Astrocyte (in vitro differentiated cells and primary cell): ENCODE results near the gene INHBC. TPM values are rescaled to one million over a fixed set of nuclear protein-coding genes. Genes with fewer than 3 reads are reported as not detected.

Source experiments
- DNase-seq: peaks from one replicate; pipeline ENCODE4 v3.0.0-alpha.2; 2010; ENCODE audit warnings: low read depth
- FAIRE-seq: peaks from 2 replicates; lab custom pipeline; 2011; peaks lifted over from hg19 to GRCh38; lab: Jason Lieb, UNC
- H2AFZ ChIP-seq: 2 replicates; pipeline ENCODE4 v1.6.0; 2012; ENCODE audit warnings: low read depth, low read length, inconsistent platforms
- H3K27ac ChIP-seq: 2 replicates; pipeline ENCODE4 v1.5.1; 2011; ENCODE audit warnings: low read depth, low read length, inconsistent platforms
- H3K27me3 ChIP-seq: 2 replicates; pipeline ENCODE4 v1.6.0; 2011; ENCODE audit warnings: low read length, inconsistent platforms; ENCODE audit not compliant: insufficient read depth
- H3K36me3 ChIP-seq: 2 replicates; pipeline ENCODE4 v1.5.1; 2011; ENCODE audit warnings: low read length, inconsistent platforms; ENCODE audit not compliant: insufficient read depth
- H3K4me1 ChIP-seq: 2 replicates; pipeline ENCODE4 v1.5.1; 2011; ENCODE audit warnings: low read length, inconsistent platforms; ENCODE audit not compliant: insufficient read depth
- H3K4me2 ChIP-seq: 2 replicates; pipeline ENCODE4 v1.6.0; 2012; ENCODE audit warnings: low read length, inconsistent platforms
- H3K4me3 ChIP-seq: 2 replicates; pipeline ENCODE4 v1.5.1; 2011; ENCODE audit warnings: low read depth, mild to moderate bottlenecking, low read length, inconsistent platforms; ENCODE audit not compliant: insufficient read depth
- H3K79me2 ChIP-seq: 2 replicates; pipeline ENCODE4 v1.6.0; 2012; ENCODE audit warnings: mild to moderate bottlenecking, low read length, inconsistent platforms; ENCODE audit not compliant: insufficient read depth
- H3K9ac ChIP-seq: 2 replicates; pipeline ENCODE4 v1.6.0; 2012; ENCODE audit warnings: mild to moderate bottlenecking, low read length, inconsistent platforms
- H3K9me3 ChIP-seq: 2 replicates; pipeline ENCODE4 v1.5.1; 2012; ENCODE audit warnings: low read depth, mild to moderate bottlenecking, low read length, inconsistent platforms; ENCODE audit not compliant: insufficient read depth
- H4K20me1 ChIP-seq: 2 replicates; pipeline ENCODE4 v1.6.0; 2012; ENCODE audit warnings: low read length, inconsistent platforms; ENCODE audit not compliant: insufficient read depth
- H3K27ac Mint-ChIP-seq: one replicate; pipeline ENCODE4 v1.8.0; 2021; ENCODE audit warnings: mild to moderate bottlenecking, mixed read lengths; ENCODE audit not compliant: unreplicated experiment
- H3K27me3 Mint-ChIP-seq: one replicate; pipeline ENCODE4 v1.8.0; 2021; ENCODE audit warnings: low read depth, mixed read lengths; ENCODE audit not compliant: unreplicated experiment
- H3K36me3 Mint-ChIP-seq: one replicate; pipeline ENCODE4 v1.8.0; 2021; ENCODE audit warnings: low read depth, mixed read lengths; ENCODE audit not compliant: unreplicated experiment
- H3K4me1 Mint-ChIP-seq: one replicate; pipeline ENCODE4 v1.8.0; 2021; ENCODE audit warnings: low read depth, mixed read lengths; ENCODE audit not compliant: unreplicated experiment
- H3K4me3 Mint-ChIP-seq: one replicate; pipeline ENCODE4 v1.8.0; 2021; ENCODE audit warnings: mild to moderate bottlenecking, moderate library complexity, mixed read lengths; ENCODE audit not compliant: unreplicated experiment
- H3K9me3 Mint-ChIP-seq: one replicate; pipeline ENCODE4 v1.8.0; 2021; ENCODE audit warnings: mild to moderate bottlenecking, mixed read lengths; ENCODE audit not compliant: unreplicated experiment
- CTCF ChIP-seq: IDR thresholded peaks from 2 replicates; pipeline ENCODE4 v1.5.1; 2011; ENCODE audit warnings: low read depth, mild to moderate bottlenecking, inconsistent platforms, low read length, moderate library complexity; ENCODE audit not compliant: insufficient read depth
- EZH2 ChIP-seq: IDR thresholded peaks from 2 replicates; pipeline ENCODE4 v1.6.1; 2012; ENCODE audit warnings: mild to moderate bottlenecking, low read length, inconsistent platforms; ENCODE audit not compliant: insufficient read depth
- total RNA-seq: library from RNA; stranded (reverse); gene quantifications from 2 replicates; pipeline ENCODE4 v1.2.1, GENCODE V29; 2021

The INHBC gene
- total RNA-seq, 1 donor from 2014 or later: not detected

- H3K4me1 Mint-ChIP-seq: no peaks in the 10 kb centered on the region
- DNase-seq (no peak), FAIRE-seq (no peak)
- no peak overlapping the region for H3K27ac Mint-ChIP-seq
- no peak overlapping the region for H2AFZ ChIP-seq
- peaks cover 13% of the 10 kb centered on the region for H3K9me3 Mint-ChIP-seq
- H3K27me3 Mint-ChIP-seq: peaks cover 80% of the 10 kb centered on the region
- no peaks in the 10 kb centered on the region for H3K79me2 ChIP-seq
- H3K9me3 ChIP-seq: no peaks in the 10 kb centered on the region
- TF ChIP-seq CTCF (no peak), EZH2 (no peak)
- H3K27me3 ChIP-seq: peaks cover 26% of the 10 kb centered on the region
- H3K9ac ChIP-seq: no peak overlapping the region
- no peaks in the 10 kb centered on the region for H3K4me1 ChIP-seq
- no peaks in the 10 kb centered on the region for H4K20me1 ChIP-seq
- no peaks in the 10 kb centered on the region for H3K36me3 ChIP-seq
- no peak overlapping the region for H3K4me3 ChIP-seq
- H3K4me3 Mint-ChIP-seq: no peak overlapping the region
- no peak overlapping the region for H3K27ac ChIP-seq
- H3K4me2 ChIP-seq: no peak overlapping the region
- peaks cover 23% of the 10 kb centered on the region for H3K36me3 Mint-ChIP-seq
These were observed 34.9 kb downstream of the INHBC start for GRCh38 chr12:57469296-57470164.

- no peaks in the 10 kb centered on the region for H4K20me1 ChIP-seq
- H3K36me3 Mint-ChIP-seq: peaks cover 22% of the 10 kb centered on the region
- no peak for FAIRE-seq
These were observed 35.8 kb downstream of the INHBC start for GRCh38 chr12:57470286-57470969.

More at GRCh38 chr12:57470286-57470969, 35.8 kb downstream of the INHBC start:
- H3K4me1 ChIP-seq: no peaks in the 10 kb centered on the region
- no peaks in the 10 kb centered on the region for H3K9me3 ChIP-seq
- Mint-ChIP-seq H3K9me3 (peaks cover 13% of the 10 kb centered on the region), H3K27me3 (peaks cover 77% of the 10 kb centered on the region), H3K4me1 (no peaks in the 10 kb centered on the region), H3K27ac (no peak overlapping the region), H3K4me3 (no peak overlapping the region)
- DNase-seq: no peak
- no peak for TF ChIP-seq EZH2
- no peak for TF ChIP-seq CTCF
- no peaks in the 10 kb centered on the region for H3K79me2 ChIP-seq
- H2AFZ ChIP-seq: no peak overlapping the region
- H3K9ac ChIP-seq: no peak overlapping the region
- H3K27me3 ChIP-seq: peaks cover 35% of the 10 kb centered on the region
- H3K4me2 ChIP-seq: no peak overlapping the region
- no peak overlapping the region for H3K27ac ChIP-seq
- no peaks in the 10 kb centered on the region for H3K36me3 ChIP-seq
- no peak overlapping the region for H3K4me3 ChIP-seq
